Upper lobe of left lung (tissue), 6 donors: ENCODE results near the gene EIF5A. TPM values are rescaled to one million over a fixed set of nuclear protein-coding genes. Genes with fewer than 3 reads are reported as not detected.

Experiments
- ATAC-seq, 2 donors: fragments of 200-7000 bp; cut with Tn5 transposase; one replicate each; pipeline ENCODE4 v1.9.1; 2022; ENCODE audit warnings: mild to moderate bottlenecking in 2 of 2, moderate library complexity in 2 of 2; ENCODE audit not compliant: low FRiP score in 2 of 2
- DNase-seq, 2 donors: peaks; one replicate each; pipeline ENCODE4 v3.0.0-alpha.2; 2019 to 2020
- H3K27ac ChIP-seq, 4 donors: fragments of 200-600 bp; sonication (generic); one replicate each; pipeline ENCODE4 v1.5.1; 2016 to 2019
- H3K27me3 ChIP-seq, 4 donors: fragments of 200-600 bp; sonication (generic); one replicate each; pipeline ENCODE4 v1.5.1; 2017 to 2019
- H3K36me3 ChIP-seq, 4 donors: fragments of 200-600 bp; sonication (generic); one replicate each; pipeline ENCODE4 v1.5.1; 2016 to 2019
- H3K4me1 ChIP-seq, 4 donors: fragments of 200-600 bp; sonication (generic); one replicate each; pipeline ENCODE4 v1.5.1; 2018 to 2019
- H3K4me3 ChIP-seq, 4 donors: fragments of 200-600 bp; sonication (generic); one replicate each; pipeline ENCODE4 v1.5.1; 2017 to 2019; ENCODE audit warnings: mild to moderate bottlenecking in 2 of 4, moderate library complexity in 1 of 4
- H3K9me3 ChIP-seq, 4 donors: fragments of 200-600 bp; sonication (generic); one replicate each; pipeline ENCODE4 v1.5.1; 2018 to 2019
- EP300 ChIP-seq, 4 donors: sonication (generic); formaldehyde crosslinking; IDR thresholded peaks; one replicate each; pipeline ENCODE4 v1.5.1; 2017; ENCODE audit warnings: antibody characterized with exemption in 4 of 4, control low read depth in 2 of 4
- POLR2A ChIP-seq, 4 donors: fragments of 450-650 bp; IDR thresholded peaks; one replicate each; pipeline ENCODE4 v1.5.1; 2016 to 2017; ENCODE audit warnings: antibody characterized with exemption in 4 of 4, mild to moderate bottlenecking in 2 of 4
- POLR2AphosphoS5 ChIP-seq, 2 donors: sonication (generic); formaldehyde crosslinking; IDR thresholded peaks; one replicate each; pipeline ENCODE4 v1.5.1; 2017; ENCODE audit warnings: antibody characterized with exemption in 2 of 2
- WGBS, 2 donors: methylation state at CpG; one replicate each; pipeline ENCODE4 v1.1.5; 2017 to 2018; 5-methylcytosine and 5-hydroxymethylcytosine counted together
- total RNA-seq, 6 donors: library from RNA; depleted of rRNA in 4 of 6; stranded (reverse); fragments of >200 nt in 4 of 6; gene quantifications; one replicate each; pipeline versions ENCODE4 v1.1.0 to v1.2.1, GENCODE V29; 2016 to 2021
- TF ChIP-seq, protein P1 (sequence below), 6 experiments: fragments of 450-650 bp in 4 of 6; fragments of 200-600 bp in 2 of 6; sonication (generic) in 2 of 6; IDR thresholded peaks; one replicate each; pipeline ENCODE4 v1.5.1; 2016 to 2019; ENCODE audit warnings: antibody characterized with exemption in 6 of 6
- donor health status: DM: no; HTN: no; CAD: no; lungs with moderate emphysema.
- donor health status: DM: no; HTN: yes; CAD: no; lungs with severe emphysema.

The EIF5A gene
- total RNA-seq, 6 donors from 2014 or later, result 84.9 to 303 (median 207) TPM

DNA sequence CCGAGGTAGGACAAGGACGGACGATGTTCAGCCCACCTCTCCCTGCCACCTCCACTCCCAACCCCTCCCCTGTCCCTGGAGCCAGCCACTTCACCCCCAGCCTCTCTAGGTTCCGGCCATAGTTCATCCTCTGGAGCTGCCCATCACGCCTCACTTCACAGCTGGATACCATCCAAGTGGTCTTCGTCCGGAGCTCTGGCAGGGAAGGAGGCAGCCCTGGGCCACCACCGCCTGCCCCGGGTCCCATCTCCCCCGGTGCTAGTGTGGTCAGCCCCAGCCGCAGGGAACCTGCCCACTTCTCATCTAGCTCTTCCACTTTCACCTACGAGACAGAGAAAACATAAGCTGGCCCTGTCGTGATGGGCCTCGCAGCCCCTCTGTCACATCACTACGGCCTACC lies 14.0 kb downstream of the EIF5A start:
- ATAC-seq (no peak), DNase-seq (peak in 1 of 2 donors; percentile 52)
- no peak overlapping the region for H3K27ac ChIP-seq
- no peaks in the 10 kb centered on the region for H3K9me3 ChIP-seq
- TF ChIP-seq, protein P1, sequence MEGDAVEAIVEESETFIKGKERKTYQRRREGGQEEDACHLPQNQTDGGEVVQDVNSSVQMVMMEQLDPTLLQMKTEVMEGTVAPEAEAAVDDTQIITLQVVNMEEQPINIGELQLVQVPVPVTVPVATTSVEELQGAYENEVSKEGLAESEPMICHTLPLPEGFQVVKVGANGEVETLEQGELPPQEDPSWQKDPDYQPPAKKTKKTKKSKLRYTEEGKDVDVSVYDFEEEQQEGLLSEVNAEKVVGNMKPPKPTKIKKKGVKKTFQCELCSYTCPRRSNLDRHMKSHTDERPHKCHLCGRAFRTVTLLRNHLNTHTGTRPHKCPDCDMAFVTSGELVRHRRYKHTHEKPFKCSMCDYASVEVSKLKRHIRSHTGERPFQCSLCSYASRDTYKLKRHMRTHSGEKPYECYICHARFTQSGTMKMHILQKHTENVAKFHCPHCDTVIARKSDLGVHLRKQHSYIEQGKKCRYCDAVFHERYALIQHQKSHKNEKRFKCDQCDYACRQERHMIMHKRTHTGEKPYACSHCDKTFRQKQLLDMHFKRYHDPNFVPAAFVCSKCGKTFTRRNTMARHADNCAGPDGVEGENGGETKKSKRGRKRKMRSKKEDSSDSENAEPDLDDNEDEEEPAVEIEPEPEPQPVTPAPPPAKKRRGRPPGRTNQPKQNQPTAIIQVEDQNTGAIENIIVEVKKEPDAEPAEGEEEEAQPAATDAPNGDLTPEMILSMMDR (IDR thresholded peaks at IDR 0.05), result no peak
- no peak for TF ChIP-seq EP300 (IDR thresholded peaks at IDR 0.05)
- no peak for TF ChIP-seq POLR2A (IDR thresholded peaks at IDR 0.05)
- H3K36me3 ChIP-seq, result peaks cover 15 to 91% (median 78%) of the 10 kb centered on the region in 4 donors
- no peaks in the 10 kb centered on the region for H3K4me1 ChIP-seq
- no peaks in the 10 kb centered on the region for H3K27me3 ChIP-seq
- 94 to 98% methylated on average over 15 of the region's 15 CpGs for WGBS, 2 donors
- no peak overlapping the region for H3K4me3 ChIP-seq

DNA sequence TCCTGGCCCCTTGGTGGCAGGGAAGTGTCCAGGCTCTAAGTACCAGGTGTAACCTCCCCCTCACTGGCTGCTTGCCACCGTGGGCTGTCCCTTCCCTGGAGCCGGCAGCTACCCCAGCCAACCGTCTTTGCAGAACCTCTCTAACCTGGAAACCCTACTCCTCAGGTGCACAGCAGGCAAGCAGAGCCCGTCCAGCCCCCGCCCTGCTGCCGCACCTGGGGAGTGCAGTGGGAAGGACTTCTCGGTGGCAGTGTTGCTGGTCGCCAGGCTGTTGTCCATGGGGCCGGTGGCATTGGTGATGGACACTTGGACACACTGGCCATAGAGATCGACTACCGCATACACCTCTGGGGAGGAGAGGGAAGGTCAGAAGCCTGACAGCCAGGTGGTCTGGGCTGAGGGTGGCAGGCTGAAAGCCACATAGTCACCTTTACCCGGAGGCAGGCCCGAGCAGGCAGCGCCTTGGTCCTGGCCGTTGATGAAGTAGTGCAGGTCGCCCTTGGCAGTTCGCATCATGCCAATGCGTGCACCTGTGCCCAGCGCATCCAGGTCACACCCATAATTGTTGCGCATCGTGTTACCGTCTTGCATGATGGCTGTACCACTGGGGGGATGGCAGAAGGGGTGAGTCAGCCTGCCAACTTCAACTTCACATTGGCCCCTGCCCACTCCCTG lies 15.2 kb downstream of the EIF5A start:
- WGBS, 2 donors, result 95 to 100% methylated on average over 3 to 16 of the region's 22 CpGs
- peaks cover 15 to 93% (median 72%) of the 10 kb centered on the region in 4 donors for H3K36me3 ChIP-seq
- no peaks in the 10 kb centered on the region for H3K9me3 ChIP-seq
- TF ChIP-seq POLR2A (IDR thresholded peaks at IDR 0.05) (no peak), EP300 (IDR thresholded peaks at IDR 0.05) (no peak), POLR2AphosphoS5 (IDR thresholded peaks at IDR 0.05) (no peak)
- TF ChIP-seq, protein P1 (IDR thresholded peaks at IDR 0.05), result no peak
- ATAC-seq (no peak), DNase-seq (peak in 1 of 2 donors; percentile 63)
- H3K4me1 ChIP-seq, result peaks cover 0 to 4% (median 0%) of the 10 kb centered on the region in 4 donors
- H3K27me3 ChIP-seq, result no peaks in the 10 kb centered on the region
- no peak overlapping the region for H3K27ac ChIP-seq
- H3K4me3 ChIP-seq, result no peak overlapping the region

DNA sequence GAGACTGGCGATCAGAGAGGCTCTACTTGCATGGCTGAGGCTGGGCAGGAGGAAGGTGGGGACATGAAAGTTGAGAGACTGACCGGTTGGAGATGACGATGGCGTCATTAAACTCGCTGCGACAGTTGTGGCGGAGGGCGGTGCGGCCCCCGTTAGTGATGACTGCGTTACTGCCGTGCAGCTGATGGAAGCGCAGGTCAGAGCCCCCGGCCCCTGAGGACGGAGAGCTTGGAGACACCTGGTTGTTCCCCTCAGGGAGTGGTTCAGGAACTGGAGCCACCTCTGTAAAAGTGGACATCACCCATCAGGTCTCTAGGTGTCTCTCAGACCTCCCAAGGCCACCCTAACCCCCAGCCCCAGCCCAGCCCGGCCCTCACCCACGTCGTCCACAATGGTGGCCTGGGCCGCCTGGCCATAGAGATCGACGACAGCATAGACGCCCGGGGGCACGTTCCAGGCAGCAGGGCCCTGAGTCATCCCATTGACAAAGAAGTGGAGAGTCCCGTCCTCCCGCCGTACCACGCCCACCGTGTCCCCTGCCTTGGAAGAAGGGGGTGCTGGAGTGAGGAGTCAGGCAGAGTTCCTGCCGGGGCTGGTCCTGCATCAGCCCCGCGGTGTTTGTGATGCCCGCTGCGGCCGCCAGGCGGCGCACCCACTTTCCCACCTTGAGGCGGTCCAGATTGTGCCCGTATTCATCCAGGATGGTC lies 16.5 kb downstream of the EIF5A start:
- no peaks in the 10 kb centered on the region for H3K9me3 ChIP-seq
- H3K27me3 ChIP-seq, result no peaks in the 10 kb centered on the region
- peaks cover 15 to 81% (median 60%) of the 10 kb centered on the region in 4 donors for H3K36me3 ChIP-seq
- WGBS, 2 donors, result 69 to 93% methylated on average over 22 to 39 of the region's 39 CpGs
- no peak overlapping the region for H3K4me3 ChIP-seq
- peak in 1 of 2 donors; percentile 61 for ATAC-seq
- peaks cover 8 to 16% (median 9%) of the 10 kb centered on the region in 4 donors for H3K4me1 ChIP-seq
- no peak for TF ChIP-seq EP300 (IDR thresholded peaks at IDR 0.05)
- TF ChIP-seq, protein P1 (IDR thresholded peaks at IDR 0.05), result peak; percentile 78 to 87 (median 84)
- DNase-seq, result peak; percentile 58 to 95
- no peak overlapping the region for H3K27ac ChIP-seq

DNA sequence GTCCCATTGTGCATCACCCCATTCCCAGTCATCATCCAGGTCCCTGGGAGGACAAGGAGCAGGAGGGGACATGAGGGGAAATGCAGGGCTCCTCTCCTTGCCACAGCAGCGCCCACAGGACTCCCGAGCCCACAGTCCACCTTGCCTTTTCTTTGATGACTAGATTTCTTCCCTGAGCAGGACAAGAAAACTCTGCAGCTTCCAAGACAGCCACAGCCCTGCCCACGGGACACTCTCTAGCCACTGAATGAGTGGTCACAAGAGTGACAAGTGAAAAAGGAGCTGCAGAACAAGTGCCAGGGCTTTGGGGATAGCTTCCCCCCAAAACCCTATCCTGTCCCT lies 17.0 kb downstream of the EIF5A start:
- Histone ChIP-seq H3K36me3 (peaks cover 15 to 77% (median 58%) of the 10 kb centered on the region in 4 donors), H3K27ac (no peak overlapping the region), H3K27me3 (no peaks in the 10 kb centered on the region), H3K9me3 (no peaks in the 10 kb centered on the region), H3K4me3 (no peak overlapping the region), H3K4me1 (peaks cover 8 to 17% (median 9%) of the 10 kb centered on the region in 4 donors)
- ATAC-seq (no peak), DNase-seq (no peak)
- 92 to 97% methylated on average over 3 of the region's 3 CpGs for WGBS, 2 donors
- TF ChIP-seq, protein P1 (IDR thresholded peaks at IDR 0.05), result peak in 1 of 6 experiments; percentile 13
- no peak for TF ChIP-seq EP300 (IDR thresholded peaks at IDR 0.05)
